Subcutaneous abdominal adipose tissue (tissue), 5 donors: ENCODE measurements around the gene SLC50A1.

Source experiments
- H3K27ac ChIP-seq: one replicate; pipeline ENCODE4 v1.7.0; 2013; ENCODE audit warnings: low read depth, mild to moderate bottlenecking, inconsistent platforms, low read length, moderate library complexity
- H3K27me3 ChIP-seq, 5 donors: one replicate each; pipeline ENCODE4 v1.7.0; 2013; ENCODE audit warnings: low read length in 5 of 5, inconsistent platforms in 1 of 5; ENCODE audit not compliant: control insufficient read depth in 5 of 5, insufficient read depth in 4 of 5
- H3K36me3 ChIP-seq, 5 donors: one replicate each; pipeline ENCODE4 v1.7.0; 2013; ENCODE audit warnings: low read length in 5 of 5; ENCODE audit not compliant: control insufficient read depth in 5 of 5, insufficient read depth in 5 of 5
- H3K4me1 ChIP-seq, 5 donors: one replicate each; pipeline ENCODE4 v1.7.0; 2013; ENCODE audit warnings: low read length in 5 of 5, mild to moderate bottlenecking in 3 of 5, moderate library complexity in 1 of 5; ENCODE audit not compliant: control insufficient read depth in 5 of 5, insufficient read depth in 5 of 5
- H3K4me3 ChIP-seq, 5 donors: one replicate each; pipeline ENCODE4 v1.7.0; 2013; ENCODE audit warnings: low read length in 5 of 5, low read depth in 1 of 5
- H3K9ac ChIP-seq, 5 donors: one replicate each; pipeline ENCODE4 v1.7.0; 2013; ENCODE audit warnings: low read length in 5 of 5, mild to moderate bottlenecking in 4 of 5, moderate library complexity in 3 of 5
- H3K9me3 ChIP-seq, 5 donors: one replicate each; pipeline ENCODE4 v1.7.0; 2013; ENCODE audit warnings: low read length in 5 of 5; ENCODE audit not compliant: control insufficient read depth in 5 of 5
- donor health status: healthy.
- donor health status: healthy.
- donor health status: healthy.
- donor health status: healthy.
- donor health status: healthy.

The SLC50A1 gene

DNA sequence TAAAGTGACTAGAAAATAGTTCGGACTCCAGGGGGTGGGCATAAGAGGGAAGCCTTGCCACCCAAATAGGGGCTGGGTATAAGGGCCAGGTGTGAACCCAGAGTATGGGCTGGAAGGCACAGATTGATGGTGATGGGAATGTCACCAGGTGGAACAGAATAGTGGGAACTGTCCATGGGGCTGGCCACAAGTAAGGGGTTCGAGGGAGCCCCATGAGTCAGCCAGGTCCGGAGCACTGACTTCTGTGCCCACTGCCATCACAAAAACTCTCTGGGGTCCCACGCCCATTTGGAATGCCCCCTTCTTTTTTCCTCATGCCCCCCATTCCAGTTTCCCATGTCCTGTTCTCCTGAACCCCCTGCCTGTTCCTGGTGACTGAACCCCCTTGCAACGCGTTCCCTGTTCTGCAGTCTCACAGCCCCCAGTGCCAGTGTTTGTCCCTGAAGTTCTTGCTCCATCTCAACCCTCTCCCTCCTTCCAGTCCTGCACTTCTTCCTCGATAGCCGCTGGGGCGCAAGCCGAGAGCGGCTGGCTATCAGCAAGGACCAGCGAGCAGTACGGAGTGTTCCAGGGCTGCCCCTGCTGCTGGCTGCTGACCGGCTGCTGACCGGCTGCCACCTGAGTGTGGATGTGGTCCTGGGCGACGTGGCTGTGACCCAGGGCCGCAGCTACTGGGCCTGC, 45.9 kb downstream of the SLC50A1 start:
- H3K27me3 ChIP-seq = no peaks in the 10 kb centered on the region

GRCh38 chr1:155182052-155182550, 46.4 kb downstream of the SLC50A1 start:
- no peaks in the 10 kb centered on the region for H3K27me3 ChIP-seq
- no peak overlapping the region for H3K27ac ChIP-seq
- no peaks in the 10 kb centered on the region for H3K36me3 ChIP-seq
- peaks cover 0 to 7% (median 1%) of the 10 kb centered on the region in 5 donors for H3K4me1 ChIP-seq
- no peaks in the 10 kb centered on the region for H3K9me3 ChIP-seq
- H3K4me3 ChIP-seq = no peak overlapping the region
- no peak overlapping the region for H3K9ac ChIP-seq

More for the DNA sequence above, 45.9 kb downstream of the SLC50A1 start:
- Histone ChIP-seq H3K27ac (no peak overlapping the region), H3K4me3 (no peak overlapping the region), H3K9ac (no peak overlapping the region), H3K4me1 (peaks cover 0 to 11% (median 6%) of the 10 kb centered on the region in 5 donors), H3K36me3 (no peaks in the 10 kb centered on the region), H3K9me3 (no peaks in the 10 kb centered on the region)

- Histone ChIP-seq H3K4me1 (peaks cover 0 to 7% (median 0%) of the 10 kb centered on the region in 5 donors), H3K4me3 (no peak overlapping the region), H3K9me3 (no peaks in the 10 kb centered on the region), H3K9ac (no peak overlapping the region), H3K36me3 (no peaks in the 10 kb centered on the region), H3K27ac (no peak overlapping the region), H3K27me3 (no peaks in the 10 kb centered on the region)
Observed at GRCh38 chr1:155183775-155184221, 48.1 kb downstream of the SLC50A1 start.

DNA sequence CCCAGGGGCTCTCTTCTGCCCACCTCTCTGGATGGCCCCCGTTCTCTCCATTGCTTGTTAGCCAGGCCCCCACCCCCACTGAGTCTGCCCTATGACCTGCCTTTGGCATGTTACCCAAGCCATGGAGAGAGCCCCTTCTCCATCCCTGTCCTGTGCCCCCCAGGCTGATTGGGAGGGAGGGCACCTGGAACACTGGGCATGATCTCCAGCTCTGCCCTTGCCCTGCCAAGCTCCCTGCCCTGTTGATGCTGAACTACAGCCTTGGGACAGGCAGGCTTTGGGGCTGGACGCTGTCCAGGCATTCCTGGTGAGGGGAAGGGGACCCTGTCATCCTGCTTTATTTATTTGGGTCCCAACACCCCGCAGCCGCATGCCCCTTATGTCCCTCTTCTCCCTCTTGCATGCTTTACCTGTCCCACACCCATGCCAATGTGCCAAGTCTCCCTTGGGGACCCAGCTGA, 48.7 kb downstream of the SLC50A1 start:
- H3K9ac ChIP-seq = no peak overlapping the region
- H3K27me3 ChIP-seq = no peaks in the 10 kb centered on the region
- H3K36me3 ChIP-seq = no peaks in the 10 kb centered on the region
- no peak overlapping the region for H3K4me3 ChIP-seq
- H3K4me1 ChIP-seq = peaks cover 0 to 7% (median 0%) of the 10 kb centered on the region in 5 donors
- no peak overlapping the region for H3K27ac ChIP-seq
- H3K9me3 ChIP-seq = no peaks in the 10 kb centered on the region

- Histone ChIP-seq H3K9ac (no peak overlapping the region), H3K4me1 (peaks cover 0 to 7% (median 0%) of the 10 kb centered on the region in 5 donors), H3K36me3 (no peaks in the 10 kb centered on the region), H3K27me3 (no peaks in the 10 kb centered on the region), H3K9me3 (no peaks in the 10 kb centered on the region), H3K4me3 (no peak overlapping the region), H3K27ac (no peak overlapping the region)
Observed at GRCh38 chr1:155184835-155185782, 49.5 kb downstream of the SLC50A1 start.

DNA sequence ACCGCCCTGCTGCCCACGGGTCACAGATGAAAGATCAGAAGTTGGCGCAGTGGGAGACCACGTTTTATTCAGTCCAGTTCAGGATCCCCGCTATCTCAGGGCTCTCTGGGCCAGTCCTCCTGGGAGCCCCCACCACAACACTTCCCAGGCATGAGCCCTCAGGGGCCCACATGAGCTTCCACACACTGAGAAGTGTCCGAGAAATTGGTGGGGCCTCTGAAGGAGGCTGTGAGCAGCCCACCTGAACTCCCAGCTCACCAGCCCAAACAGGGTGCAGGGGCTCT, 50.1 kb downstream of the SLC50A1 start:
- no peaks in the 10 kb centered on the region for H3K27me3 ChIP-seq
- no peak overlapping the region for H3K27ac ChIP-seq
- peaks cover 0 to 7% (median 0%) of the 10 kb centered on the region in 5 donors for H3K4me1 ChIP-seq
- H3K4me3 ChIP-seq = no peak overlapping the region
- no peaks in the 10 kb centered on the region for H3K9me3 ChIP-seq
- H3K9ac ChIP-seq = no peak overlapping the region
- H3K36me3 ChIP-seq = no peaks in the 10 kb centered on the region

DNA sequence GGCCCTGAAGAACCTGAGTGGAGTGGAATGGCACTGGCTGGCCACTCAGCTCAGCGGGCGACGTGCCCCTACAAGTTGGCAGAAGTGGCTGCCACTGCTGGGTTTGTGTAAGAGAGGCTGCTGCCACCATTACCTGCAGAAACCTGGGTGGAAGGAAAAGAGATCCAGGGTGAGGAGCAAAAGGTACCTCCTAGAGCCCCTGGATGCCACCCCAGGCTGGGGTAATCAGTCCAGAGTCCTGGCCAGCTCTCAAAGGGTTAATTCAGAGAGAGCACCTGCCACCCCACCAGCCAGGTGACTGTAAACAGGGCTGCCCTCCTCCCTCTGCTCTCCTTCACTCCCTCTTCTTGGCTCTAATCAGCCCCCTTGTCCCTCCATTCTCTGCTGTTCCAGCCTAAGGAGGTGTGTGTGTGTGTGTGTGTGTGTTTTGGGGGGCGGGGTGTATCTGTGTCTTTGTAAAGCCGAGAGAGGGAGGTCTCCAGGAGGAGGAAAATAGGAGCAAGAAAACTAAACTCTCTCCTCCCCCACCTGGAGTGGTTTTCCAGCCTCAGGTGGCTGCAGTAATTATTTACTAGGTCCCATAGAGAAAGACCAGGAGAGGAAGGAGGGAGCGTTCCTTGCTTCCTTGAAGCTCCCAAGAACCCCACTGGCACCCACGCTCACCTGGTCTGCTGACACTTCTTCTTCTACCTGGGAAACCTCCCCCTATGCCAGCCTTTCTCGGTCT, 50.6 kb downstream of the SLC50A1 start:
- Histone ChIP-seq H3K4me1 (peaks cover 0 to 7% (median 0%) of the 10 kb centered on the region in 5 donors), H3K27ac (no peak overlapping the region), H3K27me3 (no peaks in the 10 kb centered on the region), H3K9me3 (no peaks in the 10 kb centered on the region), H3K36me3 (no peaks in the 10 kb centered on the region), H3K9ac (no peak overlapping the region), H3K4me3 (no peak overlapping the region)

- no peaks in the 10 kb centered on the region for H3K9me3 ChIP-seq
- H3K36me3 ChIP-seq = no peaks in the 10 kb centered on the region
- H3K27me3 ChIP-seq = no peaks in the 10 kb centered on the region
- H3K9ac ChIP-seq = no peak overlapping the region
- peaks cover 0 to 7% (median 0%) of the 10 kb centered on the region in 5 donors for H3K4me1 ChIP-seq
- no peak overlapping the region for H3K27ac ChIP-seq
- no peak overlapping the region for H3K4me3 ChIP-seq
Observed at GRCh38 chr1:155186794-155187455, 51.3 kb downstream of the SLC50A1 start.

GRCh38 chr1:155187456-155187891, 51.8 kb downstream of the SLC50A1 start:
- no peak overlapping the region for H3K9ac ChIP-seq

More at GRCh38 chr1:155187456-155187891, 51.8 kb downstream of the SLC50A1 start:
- H3K27me3 ChIP-seq = no peaks in the 10 kb centered on the region
- no peaks in the 10 kb centered on the region for H3K9me3 ChIP-seq
- H3K27ac ChIP-seq = no peak overlapping the region
- no peak overlapping the region for H3K4me3 ChIP-seq
- H3K4me1 ChIP-seq = peaks cover 0 to 7% (median 0%) of the 10 kb centered on the region in 5 donors
- no peaks in the 10 kb centered on the region for H3K36me3 ChIP-seq
